Uterus (tissue), 2 donors: ENCODE results near the gene CHP2.

Experiments
- CTCF ChIP-seq, 4 experiments: fragments of 200-600 bp in 2 of 4; fragments of 450-650 bp in 2 of 4; sonication (generic) in 2 of 4; IDR thresholded peaks; one replicate each; pipeline ENCODE4 v1.5.1; 2016 to 2019; ENCODE audit warnings: antibody characterized with exemption in 4 of 4, mild to moderate bottlenecking in 2 of 4, moderate library complexity in 1 of 4
- POLR2A ChIP-seq, 2 donors: fragments of 450-650 bp; IDR thresholded peaks; one replicate each; pipeline ENCODE4 v1.6.1; 2016; ENCODE audit warnings: antibody characterized with exemption in 2 of 2, mild to moderate bottlenecking in 1 of 2, moderate library complexity in 1 of 2

DNA sequence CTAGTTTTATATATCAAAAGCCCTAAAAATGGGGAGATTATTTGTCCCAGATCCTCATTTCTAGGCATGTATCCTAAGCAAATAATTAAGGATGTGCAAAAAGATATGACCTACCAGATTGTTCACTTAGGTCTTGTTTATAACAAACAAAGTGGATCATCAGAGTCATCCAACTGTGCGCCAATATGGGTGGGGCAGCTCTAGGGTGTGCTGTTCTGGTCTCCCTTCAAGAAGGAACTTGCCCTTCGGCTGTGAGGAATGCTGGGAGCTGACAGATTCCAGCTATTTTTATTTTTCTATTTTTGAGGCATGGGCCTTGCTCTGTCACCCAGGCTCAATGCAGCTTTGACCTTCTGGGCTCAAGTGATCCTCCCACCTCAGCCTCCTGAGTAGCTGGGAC, 13.8 kb downstream of the CHP2 start:
- TF ChIP-seq CTCF (IDR thresholded peaks at IDR 0.05) = no peak
- no peak for TF ChIP-seq POLR2A (IDR thresholded peaks at IDR 0.05)
